K562 (cell line): ENCODE measurements around the gene MED22. TPM values are rescaled to one million over a fixed set of nuclear protein-coding genes. Genes with fewer than 3 reads are reported as not detected.

Source experiments
- ASH1L ChIP-seq: fragments of 450-650 bp; IDR thresholded peaks from 2 replicates; pipeline ENCODE4 v1.6.1; 2018; ENCODE audit warnings: borderline replicate concordance, mild to moderate bottlenecking, low read depth; ENCODE audit not compliant: partially characterized antibody
- CTCFL ChIP-seq: IDR thresholded peaks from 2 replicates; pipeline ENCODE4 v1.6.1; 2011; ENCODE audit warnings: borderline replicate concordance, low read depth, mild to moderate bottlenecking, moderate library complexity, low read length; ENCODE audit not compliant: insufficient read depth, poor library complexity, severe bottlenecking
- FOXA3 ChIP-seq, 2 experiments: fragments of 450-650 bp in 1 of 2; sonication (generic) in 1 of 2; formaldehyde crosslinking; IDR thresholded peaks in 1 of 2; conservative IDR thresholded peaks in 1 of 2; 2 replicates each; pipeline versions ENCODE4 v1.4.0 to v1.8.0; 2020 to 2022; ENCODE audit warnings: mild to moderate bottlenecking in 2 of 2, missing genetic modification reagents in 1 of 2
- GATAD2A ChIP-seq: fragments of 450-650 bp; IDR thresholded peaks from 2 replicates; pipeline ENCODE4 v1.6.1; 2017
- HMG20A ChIP-seq: fragments of 450-650 bp; formaldehyde crosslinking; conservative IDR thresholded peaks from 2 replicates; pipeline ENCODE4 v1.4.0; 2020; ENCODE audit warnings: mild to moderate bottlenecking, mixed read lengths
- KAT7 ChIP-seq: sonication (generic); formaldehyde crosslinking; IDR thresholded peaks from 2 replicates; pipeline ENCODE4 v1.8.0; 2022; ENCODE audit warnings: missing genetic modification reagents, mild to moderate bottlenecking, borderline replicate concordance
- KAT8 ChIP-seq: fragments of 450-650 bp; IDR thresholded peaks from 2 replicates; pipeline ENCODE4 v1.6.1; 2016; ENCODE audit warnings: low read depth, mild to moderate bottlenecking
- MEF2D ChIP-seq: conservative IDR thresholded peaks from 2 replicates; pipeline ENCODE4 v1.6.1; 2016; ENCODE audit warnings: low read depth, missing genetic modification characterization, missing compliant biosample characterization
- PYGO2 ChIP-seq: fragments of 450-650 bp; IDR thresholded peaks from 2 replicates; pipeline ENCODE4 v1.6.1; 2016; ENCODE audit warnings: mild to moderate bottlenecking, missing genetic modification characterization, moderate library complexity, missing compliant biosample characterization
- RBM22 ChIP-seq: fragments of 200-400 bp; formaldehyde crosslinking; IDR thresholded peaks from 2 replicates; pipeline ENCODE4 v1.6.1; 2018; ENCODE audit warnings: low read length, low read depth; ENCODE audit not compliant: poor library complexity, severe bottlenecking
- RNF2 ChIP-seq: sonication (generic); IDR thresholded peaks from 2 replicates; pipeline ENCODE4 v1.6.1; 2016
- SAFB ChIP-seq: fragments of 200-400 bp; formaldehyde crosslinking; IDR thresholded peaks from 2 replicates; pipeline ENCODE4 v1.6.1; 2017; ENCODE audit warnings: low read depth, low read length, borderline replicate concordance
- SIN3A ChIP-seq, 2 experiments: fragments of 150-350 bp in 1 of 2; IDR thresholded peaks; 2 replicates each; pipeline ENCODE4 v1.6.1; 2011 to 2016; ENCODE audit warnings: borderline replicate concordance in 2 of 2, low read depth in 2 of 2, low read length in 2 of 2, mild to moderate bottlenecking in 2 of 2, moderate library complexity in 2 of 2; ENCODE audit not compliant: control insufficient read depth in 1 of 2
- STAT5A ChIP-seq: IDR thresholded peaks from 2 replicates; pipeline ENCODE4 v1.6.1; 2012; ENCODE audit warnings: low read length, inconsistent platforms, borderline replicate concordance
- TAF1 ChIP-seq: IDR thresholded peaks from 2 replicates; pipeline ENCODE4 v1.6.1; 2011; ENCODE audit warnings: mild to moderate bottlenecking, low read length, moderate library complexity; ENCODE audit not compliant: insufficient read depth, control insufficient read depth, severe bottlenecking; ENCODE audit errors: extremely low read depth
- TBP ChIP-seq: optimal IDR thresholded peaks from 2 replicates; pipeline ENCODE3; 2011; ENCODE audit warnings: low read depth, low read length, improper control_type of control experiment
- THRAP3 ChIP-seq: fragments of 450-650 bp; IDR thresholded peaks from 2 replicates; pipeline ENCODE4 v1.6.1; 2016; ENCODE audit warnings: mild to moderate bottlenecking, inconsistent platforms, borderline replicate concordance
- TRIM24 ChIP-seq, 2 experiments: fragments of 450-650 bp; IDR thresholded peaks; 2 replicates each; pipeline ENCODE4 v1.6.1; 2016
- XRCC4 ChIP-seq: IDR thresholded peaks from one replicate; pipeline ENCODE4 v1.6.1; 2011; ENCODE audit not compliant: insufficient read depth, insufficient read length; ENCODE audit errors: extremely low read depth
- ZNF239 ChIP-seq: fragments of 250-450 bp; sonication (Bioruptor Pico); IDR thresholded peaks from 2 replicates; pipeline ENCODE4 v1.4.0; 2020; ENCODE audit warnings: mild to moderate bottlenecking
- ZNF449 ChIP-seq: fragments of 250-450 bp; sonication (Bioruptor Pico); IDR thresholded peaks from 2 replicates; pipeline ENCODE4 v1.8.0; 2022; ENCODE audit warnings: moderate library complexity, mild to moderate bottlenecking, inconsistent platforms
- ZNF589 ChIP-seq: fragments of 200-800 bp; sonication (Bioruptor generic); IDR thresholded peaks from 2 replicates; pipeline ENCODE4 v1.6.1; 2016; ENCODE audit warnings: low read depth, missing genetic modification characterization, missing compliant biosample characterization
- ZNF644 ChIP-seq: fragments of 200-800 bp; sonication (Bioruptor generic); IDR thresholded peaks from 2 replicates; pipeline ENCODE4 v1.6.1; 2016; ENCODE audit warnings: low read depth, missing genetic modification characterization, missing compliant biosample characterization
- polyA plus RNA-seq, 8 experiments: library from polyadenylated mRNA; depleted of rRNA in 4 of 8; stranded (reverse) in 5 of 8; unstranded in 3 of 8; fragments of >200 nt; fragmentation: Nextera tagmentation in 2 of 8; fragmentation: Illumina TruSeq in 1 of 8; extraction: Ambion mirVana in 2 of 8; extraction: Trizol in 1 of 8; gene quantifications; 2 replicates each; pipeline versions ENCODE4 v1.2.1 to v1.2.3, GENCODE V29; 2011 to 2014; ENCODE audit warnings: inconsistent platforms in 1 of 8, missing spikeins in 1 of 8
- total RNA-seq, 7 experiments: library from RNA; depleted of rRNA in 6 of 7; stranded (reverse); fragments of >200 nt in 6 of 7; fragmentation: Illumina TruSeq in 2 of 7; extraction: Trizol in 2 of 7; gene quantifications; 2 replicates each; pipeline versions ENCODE4 v1.2.1 to v1.2.3, GENCODE V29; 2011 to 2021; ENCODE audit warnings: low replicate concordance in 1 of 7

The MED22 gene
- total and polyA plus RNA-seq, 9 of the 15 experiments (the other 6 are each of a cell fraction or from before 2014, with no cell fraction given), result 0.73 to 35.6 (median 22.3) TPM

DNA sequence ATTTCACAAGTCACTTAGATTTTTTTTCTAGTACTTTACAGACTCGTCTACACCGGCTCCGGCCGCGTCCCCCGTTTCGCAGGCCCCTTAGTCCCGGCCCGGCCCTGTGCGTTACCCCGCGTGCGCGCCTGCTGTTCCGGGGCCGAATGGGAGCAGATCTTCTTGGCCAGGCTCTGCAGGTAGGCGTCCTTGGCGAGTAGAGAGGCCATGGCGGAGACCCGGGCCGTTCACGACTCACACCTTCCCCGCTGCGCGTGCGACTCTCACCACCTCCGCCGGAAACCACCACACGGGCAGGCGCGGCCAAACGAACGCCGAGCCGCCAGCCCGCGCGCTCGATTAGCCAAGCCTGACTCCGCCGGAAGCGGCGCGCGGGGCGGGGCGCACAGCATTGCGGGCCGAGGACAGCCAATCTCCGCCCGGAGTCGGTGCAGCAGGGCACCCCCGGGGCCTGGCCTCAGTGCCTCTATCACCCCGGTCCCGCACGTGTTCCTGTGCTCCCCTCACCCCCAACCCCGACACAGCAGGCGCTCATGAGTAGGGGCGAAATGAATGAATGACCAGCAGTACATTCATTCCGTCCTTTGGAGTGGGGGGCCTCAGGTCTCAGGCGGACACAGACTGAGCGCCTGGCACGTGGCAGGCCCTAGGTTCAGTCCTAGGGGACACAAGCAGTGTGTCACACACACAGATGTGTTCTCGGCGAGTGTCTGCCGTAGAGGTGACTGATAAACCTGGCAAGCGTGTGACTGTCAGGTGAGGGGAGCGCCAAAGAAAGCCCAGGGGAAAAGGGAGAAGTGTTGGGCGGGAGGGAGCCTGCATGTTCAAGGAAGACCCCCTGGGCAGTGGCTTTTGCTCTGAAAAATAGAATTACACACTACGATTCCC is 11.8 kb downstream of the MED22 start, which contains the start of gene SURF6 (continued):
- TF ChIP-seq ZNF449 (CRISPR knock-in tag) (no peak), ZNF239 (CRISPR knock-in tag) (no peak), CTCFL (no peak), RBM22 (peak; percentile 86), ZNF589 (CRISPR knock-in tag) (0 out of 2 replicates have a peak, but pooled peaks have one; percentile 70), PYGO2 (tag) (no peak), TAF1 (peak; percentile 84), FOXA3 (CRISPR knock-in tag; conservative IDR thresholded peaks at IDR 0.05 in 1 of 2, IDR thresholded peaks at IDR 0.05 in 1 of 2) (peak in 1 of 2 experiments; percentile 61; a peak in 1 of 4 replicates), TRIM24 (IDR thresholded peaks at IDR 0.05) (no peak), TBP (peak; percentile 82), STAT5A (no peak; the same call in 1 of the 2 replicates), GATAD2A (peak; percentile 47; the same call in 1 of the 2 replicates), KAT7 (CRISPR knock-in tag) (peak; percentile 94; the same call in 1 of the 2 replicates), RNF2 (peak; percentile 92), KAT8 (no peak), THRAP3 (no peak), HMG20A (CRISPR knock-in tag) (no peak), MEF2D (tag) (no peak), SAFB (no peak), ZNF644 (tag) (no peak), XRCC4 (no peak), ASH1L (no peak), SIN3A (IDR thresholded peaks at IDR 0.05; ENCODE audit: borderline replicate concordance in 2 of 2, control insufficient read depth in 1 of 2, low read depth in 2 of 2, low read length in 2 of 2) (peak; percentile 90 to 96)
